Dermis microvascular lymphatic vessel endothelial cell (primary cell): ENCODE measurements around the gene MRPL17. TPM values are rescaled to one million over a fixed set of nuclear protein-coding genes. Genes with fewer than 3 reads are reported as not detected.
"Not testable (repeated sequence)": the region's sequence is repeated elsewhere in the genome, so short reads cannot be mapped to it uniquely, and the experiment has no call there.

Experiments
- DNase-seq, 2 donors: peaks; one replicate each; pipeline versions ENCODE4 v3.0.0 to v3.0.0-alpha.2; 2010; ENCODE audit warnings: low read depth in 2 of 2
- total RNA-seq: library from RNA; depleted of rRNA; stranded (reverse); fragments of >200 nt; gene quantifications from 2 replicates; pipeline ENCODE4 v1.2.1, GENCODE V29; 2014

The MRPL17 gene
- 40.6 and 51.2 TPM in 2 replicates for total RNA-seq

DNA sequence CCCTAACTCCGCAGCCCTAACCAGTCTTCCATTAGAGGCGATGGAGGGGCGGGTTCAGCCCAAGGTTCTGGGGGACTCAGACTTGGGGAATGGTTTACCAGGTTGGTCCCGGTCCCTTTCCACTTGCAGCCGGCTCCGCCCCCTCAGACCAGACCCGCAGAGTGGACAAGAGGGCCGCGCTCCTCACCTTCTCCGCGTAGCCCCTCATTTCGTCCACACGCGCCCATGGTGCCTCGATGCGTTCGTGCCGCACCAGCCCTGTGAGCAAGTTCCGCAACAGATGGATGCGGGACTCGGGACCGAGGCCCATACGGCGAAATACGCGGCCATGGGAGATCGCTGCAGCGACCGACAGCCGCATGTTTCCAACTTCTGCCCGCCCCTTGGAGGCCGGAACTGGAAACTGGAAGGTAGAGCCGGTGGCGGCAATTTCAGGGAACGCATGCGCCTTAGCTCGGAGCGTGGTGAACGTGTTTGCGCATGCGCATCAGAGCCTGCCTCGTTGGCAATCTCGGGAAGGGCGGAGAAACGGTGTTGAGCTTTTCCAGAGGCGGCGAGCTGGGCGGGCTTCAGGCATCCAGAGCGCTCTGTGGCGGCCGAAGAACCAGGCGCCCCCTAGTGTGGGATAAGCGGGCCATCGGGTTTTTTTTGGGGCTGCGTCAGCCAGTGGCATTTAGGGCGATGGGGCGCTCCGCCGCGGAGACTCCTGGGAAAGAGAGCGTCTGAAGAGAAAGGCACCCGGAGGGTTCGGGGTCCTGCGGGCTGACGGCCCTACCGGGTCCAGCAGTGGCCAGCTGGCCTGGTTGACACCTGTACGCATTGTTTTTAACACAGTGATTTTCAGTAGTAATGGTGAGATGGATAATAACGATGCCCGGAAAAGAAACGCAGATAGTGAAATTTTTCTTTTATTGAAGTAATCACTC, at the start of gene MRPL17:
MRPL17 (minus strand) TSS at position 405 of the 926 bp plus-strand sequence; CDS start at position 361, 44 bp downstream.
- peak; percentile 98 to 99 for DNase-seq

DNA sequence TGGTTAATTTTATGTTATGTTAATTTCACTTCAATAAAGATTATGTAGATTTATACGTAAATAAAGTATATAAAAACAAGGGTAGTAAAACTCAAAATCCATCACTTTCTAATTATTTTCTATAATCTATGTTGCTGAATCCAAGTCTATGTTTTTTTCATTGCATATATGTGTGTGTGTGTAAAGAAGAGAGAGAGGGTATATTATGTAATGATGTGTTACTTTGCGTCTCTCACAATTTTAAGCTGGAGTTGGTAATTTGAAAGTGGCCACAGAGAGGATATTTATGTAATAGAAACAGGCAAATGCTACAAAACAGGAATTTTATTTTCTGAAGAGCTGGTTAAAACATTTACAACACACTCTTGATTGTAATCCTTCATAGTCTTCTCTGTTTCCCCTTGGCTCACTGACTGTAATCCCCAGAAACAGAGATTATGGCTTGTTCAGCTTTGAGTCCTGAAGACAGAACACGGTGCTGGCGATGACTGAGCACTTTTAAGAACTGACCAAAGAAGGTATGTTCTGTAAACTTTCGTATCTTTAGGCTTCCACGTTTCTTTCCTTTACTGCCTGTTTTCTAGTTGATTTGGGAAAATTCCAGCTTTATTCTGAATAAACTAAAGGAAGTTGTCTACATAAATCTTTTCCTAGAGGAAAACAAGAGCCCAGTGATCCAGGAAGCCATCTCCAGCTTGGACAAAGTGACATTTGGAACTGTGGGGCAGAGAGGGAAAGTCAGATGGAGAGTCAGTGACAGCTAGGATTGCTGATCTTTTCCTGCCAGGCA, 45.0 kb upstream of the MRPL17 start:
- peak in 1 of 2 donors; percentile 24 for DNase-seq

DNA sequence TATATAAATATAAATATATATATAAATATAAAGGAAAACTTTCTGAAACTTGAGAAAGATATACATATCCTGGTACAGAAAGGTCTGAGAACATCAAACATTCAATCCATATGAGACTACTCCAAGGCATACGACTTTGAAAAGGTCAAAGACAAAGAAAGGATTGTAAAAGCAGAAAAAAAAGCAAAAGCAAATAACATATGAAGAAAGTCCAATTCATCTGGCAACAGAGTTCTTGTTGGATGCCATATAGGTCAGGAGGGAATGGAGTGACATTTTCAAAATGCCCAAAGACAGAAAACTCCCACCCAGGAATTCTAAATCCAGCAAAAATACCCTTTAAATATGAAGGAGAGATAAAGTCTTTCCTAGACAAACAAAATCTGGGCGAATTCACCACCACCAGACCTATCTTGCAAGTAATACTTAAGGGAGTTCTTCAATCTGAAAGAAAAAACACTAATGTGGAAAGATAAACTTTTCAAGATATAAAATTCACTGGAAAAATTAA, 42.3 kb upstream of the MRPL17 start:
- no peak for DNase-seq

DNA sequence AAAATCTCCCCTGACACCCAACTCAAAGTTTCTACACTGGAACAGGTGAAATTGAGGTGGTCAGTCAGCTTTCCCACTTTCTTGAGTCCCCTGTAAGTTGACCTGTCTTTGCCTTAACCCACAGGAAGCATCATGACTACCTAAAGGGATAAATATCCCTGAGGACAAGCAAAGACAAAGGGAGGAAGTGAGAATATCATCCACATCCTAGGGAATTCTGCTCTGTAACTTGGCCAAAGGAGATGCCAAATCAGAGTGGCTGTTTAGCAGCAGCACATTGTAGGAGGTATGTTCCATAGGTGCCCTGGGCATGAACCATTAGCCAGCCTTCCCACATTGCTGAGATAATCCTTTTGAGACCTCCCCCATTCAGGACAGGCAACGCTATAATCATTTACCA, 40.9 kb upstream of the MRPL17 start:
- DNase-seq = peak in 1 of 2 donors; percentile 53

DNA sequence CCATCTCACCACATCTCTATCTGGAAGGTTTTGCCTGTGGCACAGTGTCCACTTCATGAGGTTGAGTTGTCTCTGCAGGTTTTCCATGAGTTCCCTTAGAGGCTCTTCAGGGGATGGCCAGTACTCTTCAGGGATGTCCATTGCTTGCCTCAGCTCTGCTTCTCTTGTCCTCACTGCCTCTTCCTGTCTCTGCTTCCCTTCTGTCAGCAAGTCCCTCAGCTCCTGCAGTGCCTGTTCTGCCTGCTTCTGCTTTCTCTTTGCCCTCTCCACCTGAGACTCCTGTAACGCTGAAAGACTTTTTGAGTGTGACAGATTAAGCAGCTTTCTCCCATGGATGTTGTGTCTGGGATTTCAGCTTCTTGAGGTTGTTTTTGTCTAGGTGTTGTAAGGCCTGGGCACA, 38.2 kb upstream of the MRPL17 start:
- no peak for DNase-seq

DNA sequence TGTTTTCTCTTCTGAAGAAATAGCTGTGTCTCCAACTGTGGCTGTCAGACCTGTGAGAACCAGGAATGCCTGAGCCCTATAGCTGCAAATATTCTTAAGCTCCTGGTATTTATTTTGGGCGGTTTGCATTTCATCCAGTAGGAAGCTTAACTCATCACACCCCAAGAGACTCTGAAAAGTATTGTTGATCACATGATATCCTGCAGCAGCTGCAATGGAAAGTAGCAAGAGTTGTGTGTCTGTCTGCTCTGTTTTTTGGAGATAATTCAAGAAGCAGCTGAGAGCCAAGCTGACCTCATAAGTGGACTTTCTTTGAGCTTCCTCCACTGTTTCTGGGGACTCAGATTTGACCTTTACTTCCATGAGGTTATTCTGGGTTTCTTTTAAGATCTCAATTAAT, 36.4 kb upstream of the MRPL17 start:
- DNase-seq = peak in 1 of 2 donors; percentile 26

DNA sequence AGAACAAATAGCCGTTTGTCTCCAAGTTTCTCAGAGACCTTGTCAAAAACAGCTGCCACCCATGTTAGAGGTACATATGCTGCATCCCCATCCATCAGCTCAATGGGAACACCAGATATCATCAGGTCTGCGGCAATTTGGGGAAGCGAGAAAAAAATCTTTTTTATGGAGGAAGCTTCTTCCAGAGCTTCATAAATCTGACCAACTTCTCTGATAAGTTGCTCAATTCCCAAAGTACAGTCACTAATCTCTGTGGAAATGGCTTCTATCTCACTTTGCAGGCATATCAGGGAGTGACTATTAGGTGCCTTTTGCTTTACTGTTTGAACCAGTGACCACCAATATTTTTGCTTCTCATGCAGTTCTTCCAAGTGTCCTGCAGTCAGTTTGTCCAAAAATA, 34.3 kb upstream of the MRPL17 start:
- no peak for DNase-seq

DNA sequence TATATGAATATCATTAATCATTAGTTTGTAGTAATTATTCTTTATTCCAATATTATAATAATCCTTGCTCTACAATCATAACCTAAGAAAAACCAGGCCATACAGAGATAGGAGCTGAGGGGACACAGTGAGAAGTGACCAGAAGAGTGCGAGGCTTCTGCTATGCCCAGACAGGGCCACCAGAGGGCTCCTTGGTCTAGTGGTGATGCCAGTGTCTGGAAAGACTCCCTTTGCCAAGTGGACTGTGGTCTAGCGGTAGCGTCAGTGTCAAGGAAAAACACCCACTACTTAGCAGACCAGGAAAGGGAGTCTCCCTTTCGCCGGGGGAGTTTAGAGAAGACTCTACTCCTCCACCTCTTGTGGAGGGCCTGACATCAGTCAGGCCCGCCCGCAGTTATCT, 28.4 kb upstream of the MRPL17 start:
- peak in 1 of 2 donors; percentile 25 for DNase-seq

DNA sequence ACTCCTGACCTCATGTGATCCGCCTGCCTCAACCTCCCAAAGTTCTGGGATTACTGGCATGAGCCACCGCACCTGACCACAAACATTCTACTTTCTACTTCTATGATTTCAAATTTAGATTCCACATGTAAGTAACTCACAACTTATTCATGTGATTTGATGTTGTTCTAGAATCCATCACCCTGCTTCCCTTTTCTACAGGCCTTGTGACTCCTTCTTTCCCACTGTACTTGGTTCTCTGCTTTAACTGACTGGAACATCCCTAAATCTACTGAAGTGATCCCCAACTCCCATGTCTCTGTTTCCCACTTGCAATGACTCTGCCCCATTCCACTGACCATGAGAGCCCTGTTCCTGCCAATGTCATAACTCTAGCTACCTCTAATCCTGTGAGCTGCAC, 25.7 kb upstream of the MRPL17 start:
- DNase-seq = no peak

DNA sequence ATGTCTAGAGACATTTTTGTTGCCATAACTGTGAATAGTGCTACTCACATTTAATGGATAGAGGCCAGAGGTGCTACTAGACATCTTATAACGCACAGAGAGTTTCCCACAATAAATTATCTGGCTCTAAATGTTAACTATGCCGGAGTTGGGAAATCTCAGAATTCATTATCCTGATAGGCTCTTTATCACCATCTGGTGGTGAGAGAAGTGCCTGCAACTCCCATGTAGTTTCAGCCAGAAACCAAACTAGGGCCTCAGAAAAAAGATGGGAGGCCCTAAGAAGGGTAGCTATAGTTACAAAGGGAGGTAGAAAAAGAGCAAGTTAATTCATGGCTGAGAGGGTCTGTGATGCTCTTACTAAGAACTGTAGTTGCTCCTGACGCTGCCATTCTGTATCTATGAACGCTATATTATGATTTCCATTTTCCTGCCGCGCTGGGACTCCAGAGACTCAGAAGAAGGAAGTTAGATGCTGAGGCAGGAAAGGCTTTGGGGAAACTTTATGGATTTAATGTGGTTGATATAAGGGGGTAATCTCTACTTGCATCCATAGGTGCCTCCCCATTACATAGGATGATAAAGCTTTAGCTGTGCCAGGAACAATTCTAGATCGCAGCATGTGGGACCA, 22.9 kb upstream of the MRPL17 start:
- DNase-seq = peak in 1 of 2 donors; percentile 63

DNA sequence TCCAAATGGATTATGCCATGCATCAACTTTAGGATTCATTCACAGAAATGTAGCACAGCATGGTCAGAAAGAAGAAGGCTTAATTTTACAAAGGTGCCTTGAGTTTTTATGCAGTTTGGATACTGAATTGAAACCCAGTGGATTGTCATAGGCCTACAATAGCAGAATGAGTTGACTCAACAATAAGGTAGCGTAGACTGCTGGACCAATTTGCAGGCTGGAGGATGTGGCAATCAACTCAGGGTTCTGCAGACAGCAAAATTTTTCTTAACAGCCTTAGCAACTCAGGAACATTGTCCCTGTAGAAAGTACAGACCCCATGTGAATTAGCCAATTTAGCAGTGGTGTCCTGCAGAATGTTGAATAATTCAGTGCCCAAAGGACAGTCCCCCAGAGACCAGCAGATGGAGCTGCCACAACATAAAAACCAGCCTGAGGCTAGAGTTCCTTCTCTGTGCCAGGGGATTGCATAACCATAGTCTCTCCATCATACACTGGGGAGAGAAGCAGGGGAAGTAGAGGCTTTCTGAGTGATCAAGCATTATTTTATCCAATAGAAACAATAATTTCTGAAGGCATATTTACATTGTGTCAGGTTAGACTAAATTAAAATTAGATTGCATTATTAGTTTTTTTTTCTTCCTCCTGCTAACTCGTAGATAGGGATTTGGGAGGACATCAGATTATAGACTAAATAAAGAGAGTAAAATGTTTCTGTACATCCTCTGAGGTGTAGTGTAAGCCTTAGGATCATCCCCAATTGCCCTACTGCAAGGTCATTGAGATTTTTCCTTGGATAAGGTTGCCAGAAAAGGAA, 20.3 kb upstream of the MRPL17 start:
- peak; percentile 60 to 65 for DNase-seq

DNA sequence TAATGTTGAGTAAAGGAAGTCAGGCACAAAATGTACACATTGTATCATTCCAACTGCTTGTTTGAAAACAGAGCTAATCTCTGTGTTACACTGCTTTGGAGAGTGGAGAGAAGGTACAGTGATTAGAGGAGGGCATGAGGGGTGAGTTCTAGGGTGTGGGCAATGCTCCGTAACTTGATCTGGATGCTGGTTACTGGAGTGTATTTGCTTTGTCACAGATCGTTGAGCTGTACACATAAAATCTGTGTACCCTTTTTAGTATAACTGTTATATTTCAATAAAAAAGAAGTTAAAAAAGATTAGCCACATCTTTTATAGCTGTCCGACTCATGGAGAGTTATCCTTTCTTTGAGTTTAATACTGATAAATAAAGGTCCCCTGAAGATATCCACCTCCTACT, 18.8 kb upstream of the MRPL17 start:
- not testable (repeated sequence) for DNase-seq

DNA sequence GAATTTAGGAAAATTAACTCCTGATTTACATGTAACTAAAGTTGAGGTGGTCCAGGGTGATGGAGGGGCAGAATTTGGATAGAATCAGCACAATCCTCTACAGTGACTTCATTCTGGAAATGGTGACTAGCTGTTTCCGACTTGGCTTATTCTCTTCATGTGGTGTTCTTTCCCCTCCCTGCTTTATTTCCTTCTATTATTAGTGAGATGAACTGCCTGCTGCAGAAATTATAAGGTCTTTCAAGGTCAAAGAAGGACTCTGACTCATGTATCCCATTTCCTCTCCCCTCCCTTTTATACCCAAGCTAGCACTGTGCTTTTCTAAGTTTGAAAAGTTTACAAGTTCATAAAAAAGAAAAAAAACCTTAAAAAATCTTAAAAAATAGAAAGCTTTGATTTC, 12.2 kb upstream of the MRPL17 start:
- DNase-seq = peak; percentile 95 to 96

DNA sequence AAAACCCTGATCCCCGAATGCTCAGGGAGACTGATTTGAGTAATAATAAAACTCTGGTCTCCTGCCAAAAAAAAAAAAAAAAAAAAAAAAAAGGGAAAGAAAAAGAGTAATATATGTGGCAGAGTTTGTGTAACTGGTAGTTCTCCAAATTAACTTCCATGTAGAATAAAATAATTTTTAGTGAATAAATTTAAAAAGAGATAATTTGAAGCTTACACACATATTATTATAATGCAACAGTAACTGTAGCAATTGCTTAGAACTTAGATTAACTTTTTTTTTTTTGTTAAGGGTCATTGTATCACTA, 11.0 kb upstream of the MRPL17 start:
- no peak for DNase-seq

DNA sequence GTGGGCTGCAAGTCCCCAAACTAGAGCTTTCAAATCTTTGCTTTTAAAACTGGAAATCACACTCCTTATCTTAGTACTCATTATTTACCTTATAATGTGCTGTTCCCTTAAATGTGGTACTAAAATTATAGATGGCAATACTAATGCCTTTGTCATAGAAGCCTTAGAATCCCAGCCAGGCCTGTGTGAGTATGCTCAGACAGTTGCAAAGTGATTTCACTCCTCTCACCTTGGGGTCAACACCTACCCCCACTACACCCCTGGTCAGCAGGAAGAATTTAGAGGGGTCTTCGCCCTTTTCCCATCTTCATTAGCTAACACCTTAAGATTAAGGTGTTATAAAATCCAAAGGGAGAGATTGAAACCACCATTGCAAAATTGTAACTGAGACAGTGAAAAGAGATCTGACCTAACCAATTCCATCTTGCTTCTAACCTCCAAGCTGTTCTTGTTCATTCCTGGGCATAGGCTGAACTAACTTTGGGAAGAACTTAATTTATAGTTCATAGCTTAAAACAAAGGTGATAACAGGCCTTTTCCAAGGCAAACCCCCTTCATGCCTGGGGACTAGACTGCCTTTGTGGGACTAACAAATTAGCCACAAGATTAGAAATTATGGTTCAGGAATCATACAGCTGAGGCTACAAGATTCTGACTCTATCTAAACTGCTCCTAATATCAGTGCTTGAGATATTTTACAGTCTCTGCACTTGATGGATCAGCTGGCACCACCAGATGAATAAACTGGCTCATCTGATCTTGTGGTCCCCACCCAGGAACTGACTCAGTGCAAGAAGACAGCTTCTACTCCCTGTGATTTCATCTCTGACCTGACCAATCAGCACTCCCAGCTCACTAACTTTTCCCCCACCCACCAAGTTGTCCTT, 10.4 kb upstream of the MRPL17 start:
- peak in 1 of 2 donors; percentile 33 for DNase-seq

DNA sequence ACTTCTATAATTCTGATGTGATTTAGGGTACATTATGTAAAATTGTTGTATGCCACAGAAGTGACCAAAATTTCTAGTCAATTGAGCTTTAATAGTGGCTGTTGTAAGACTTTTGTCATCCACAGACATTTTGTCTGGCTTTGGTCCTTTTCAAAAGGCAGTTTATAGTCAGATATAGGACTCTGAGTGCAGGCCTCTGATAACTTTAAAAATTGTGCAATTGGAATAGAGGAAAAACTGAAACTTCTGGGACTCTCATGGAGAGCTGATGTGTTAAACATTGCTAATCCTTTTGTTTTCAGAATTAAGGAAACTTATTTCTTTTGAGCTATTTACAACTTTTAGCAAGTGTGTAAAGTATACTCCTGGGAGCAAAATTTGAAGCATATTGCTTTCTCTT, 9.0 kb upstream of the MRPL17 start:
- DNase-seq = no peak

DNA sequence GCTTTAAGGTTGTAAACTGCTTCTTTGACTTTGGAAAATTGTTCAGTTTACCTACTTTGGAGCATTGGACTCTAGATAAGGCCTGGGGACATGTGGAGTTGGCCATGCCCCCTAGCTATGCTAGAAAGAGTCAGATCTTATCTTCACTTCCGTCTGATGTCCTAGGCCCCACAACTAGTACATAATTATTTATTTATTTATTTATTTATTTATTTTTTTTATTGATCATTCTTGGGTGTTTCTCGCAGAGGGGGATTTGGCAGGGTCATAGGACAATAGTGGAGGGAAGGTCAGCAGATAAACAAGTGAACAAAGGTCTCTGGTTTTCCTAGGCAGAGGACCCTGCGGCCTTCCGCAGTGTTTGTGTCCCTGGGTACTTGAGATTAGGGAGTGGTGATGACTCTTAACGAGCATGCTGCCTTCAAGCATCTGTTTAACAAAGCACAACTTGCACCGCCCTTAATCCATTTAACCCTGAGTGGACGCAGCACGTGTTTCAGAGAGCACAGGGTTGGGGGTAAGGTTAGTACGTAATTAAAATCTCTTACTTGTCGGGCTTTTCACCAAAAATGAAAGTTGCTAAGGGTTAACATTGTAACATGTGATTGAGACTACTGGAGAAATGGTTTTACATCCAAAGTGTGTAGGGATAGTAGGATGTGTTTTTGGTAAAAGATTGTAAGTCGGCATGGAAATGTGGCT, 7.4 kb upstream of the MRPL17 start:
- DNase-seq = not testable (repeated sequence)

DNA sequence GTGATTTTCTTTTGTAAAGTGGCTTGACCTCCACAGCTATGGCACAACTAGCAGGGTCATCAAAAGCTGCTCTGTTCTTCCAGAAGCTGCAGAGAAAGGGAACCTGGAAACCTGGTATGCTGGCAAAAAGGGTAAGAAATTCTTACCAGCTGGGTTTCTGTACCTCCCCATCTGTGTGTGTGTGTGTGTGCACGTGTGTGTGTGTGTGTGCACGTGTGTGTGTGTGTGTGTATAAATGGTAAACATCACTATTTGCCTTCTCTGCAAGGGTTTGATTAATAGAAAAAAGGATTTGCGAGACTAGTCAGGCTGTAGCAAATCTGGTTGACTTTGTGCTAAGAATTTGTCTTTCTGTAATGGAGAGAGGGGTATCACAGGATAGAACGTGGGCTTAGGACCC, 4.7 kb upstream of the MRPL17 start:
- DNase-seq = no peak

DNA sequence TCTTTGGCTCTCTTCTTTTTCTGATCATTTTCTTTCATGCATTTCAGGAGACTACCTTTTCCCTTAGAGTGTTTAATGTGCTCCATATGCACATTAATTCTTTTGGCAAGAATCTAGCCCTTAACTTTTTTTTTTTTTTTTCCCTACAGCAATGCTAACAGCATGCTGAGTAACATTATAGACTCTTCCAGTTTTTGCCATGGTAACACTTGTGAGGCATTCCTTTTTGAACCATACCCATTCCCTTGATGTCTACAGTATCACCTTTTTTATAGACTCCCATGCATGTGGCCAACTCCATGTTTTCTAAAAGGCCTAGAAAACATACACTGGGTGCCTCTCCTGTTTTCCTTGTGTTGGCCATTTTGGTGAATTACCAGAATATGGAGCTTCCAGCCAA, 2.9 kb upstream of the MRPL17 start:
- DNase-seq = no peak
